ENCODE results near the gene MSN.
"Not testable (repeated sequence)": the region's sequence is repeated elsewhere in the genome, so short reads cannot be mapped to it uniquely, and the experiment has no call there.

The MSN gene

GRCh38 chrX:65667503-65668376 lies at the start of gene MSN:
Gene MSN, plus strand, starts transcription at chrX:65667654. Its CDS starts 188 bp downstream, at chrX:65667842.
- H3K9ac ChIP-seq = peak within 1 kb of the TSS; percentile 46
- peak within 1 kb of the TSS; percentile 65 for H3K4me3 ChIP-seq (ENCODE audit: low read depth, low read length)
- peak within 1 kb of the TSS; percentile 82 for H2AFZ ChIP-seq
- H3K27ac ChIP-seq = peak within 1 kb of the TSS; percentile 67
- H3K27me3 ChIP-seq (ENCODE audit: control insufficient read depth, insufficient read depth, low read length) = no peaks in the 10 kb centered on the region
- H3K79me2 ChIP-seq = peaks cover 7% of the 10 kb centered on the region
- H3K4me2 ChIP-seq (ENCODE audit: low read length) = peak within 1 kb of the TSS; percentile 69
- H3K4me1 ChIP-seq = no peaks in the 10 kb centered on the region
- TF ChIP-seq, protein P1, sequence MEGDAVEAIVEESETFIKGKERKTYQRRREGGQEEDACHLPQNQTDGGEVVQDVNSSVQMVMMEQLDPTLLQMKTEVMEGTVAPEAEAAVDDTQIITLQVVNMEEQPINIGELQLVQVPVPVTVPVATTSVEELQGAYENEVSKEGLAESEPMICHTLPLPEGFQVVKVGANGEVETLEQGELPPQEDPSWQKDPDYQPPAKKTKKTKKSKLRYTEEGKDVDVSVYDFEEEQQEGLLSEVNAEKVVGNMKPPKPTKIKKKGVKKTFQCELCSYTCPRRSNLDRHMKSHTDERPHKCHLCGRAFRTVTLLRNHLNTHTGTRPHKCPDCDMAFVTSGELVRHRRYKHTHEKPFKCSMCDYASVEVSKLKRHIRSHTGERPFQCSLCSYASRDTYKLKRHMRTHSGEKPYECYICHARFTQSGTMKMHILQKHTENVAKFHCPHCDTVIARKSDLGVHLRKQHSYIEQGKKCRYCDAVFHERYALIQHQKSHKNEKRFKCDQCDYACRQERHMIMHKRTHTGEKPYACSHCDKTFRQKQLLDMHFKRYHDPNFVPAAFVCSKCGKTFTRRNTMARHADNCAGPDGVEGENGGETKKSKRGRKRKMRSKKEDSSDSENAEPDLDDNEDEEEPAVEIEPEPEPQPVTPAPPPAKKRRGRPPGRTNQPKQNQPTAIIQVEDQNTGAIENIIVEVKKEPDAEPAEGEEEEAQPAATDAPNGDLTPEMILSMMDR (IDR thresholded peaks at IDR 0.05) = no peak
- H3K9me3 ChIP-seq (ENCODE audit: control insufficient read depth, low read length) = no peaks in the 10 kb centered on the region
- no peaks in the 10 kb centered on the region for H3K36me3 ChIP-seq (ENCODE audit: control insufficient read depth, insufficient read depth, low read length)

DNA sequence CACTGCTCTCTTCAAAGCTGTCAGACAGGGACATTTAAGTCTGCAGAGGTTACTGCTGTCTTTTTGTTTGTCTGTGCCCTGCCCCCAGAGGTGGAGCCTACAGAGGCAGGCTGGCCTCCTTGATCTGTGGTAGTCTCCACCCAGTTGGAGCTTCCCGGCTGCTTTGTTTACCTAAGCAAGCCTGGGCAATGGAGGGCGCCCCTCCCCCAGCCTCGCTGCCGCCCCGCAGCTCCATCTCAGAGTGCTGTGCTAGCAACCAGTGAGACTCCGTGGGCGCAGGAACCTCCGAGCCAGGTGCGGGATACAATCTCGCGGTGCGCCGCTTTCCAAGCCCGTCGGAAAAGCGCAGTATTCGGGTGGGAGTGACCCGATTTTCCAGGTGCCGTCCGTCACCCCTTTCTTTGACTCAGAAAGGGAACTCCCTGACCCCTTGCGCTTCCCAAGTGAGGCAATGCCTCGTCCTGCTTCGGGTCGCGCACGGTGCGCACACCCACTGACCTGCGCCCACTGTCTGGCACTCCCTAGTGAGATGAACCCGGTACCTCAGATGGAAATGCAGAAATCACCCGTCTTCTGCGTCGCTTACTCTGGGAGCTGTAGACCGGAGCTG lies 47.3 kb upstream of the MSN start:
- not testable (repeated sequence) for H3K4me3 ChIP-seq (ENCODE audit: low read depth, low read length); H3K4me1 ChIP-seq; H3K36me3 ChIP-seq (ENCODE audit: control insufficient read depth, insufficient read depth, low read length); H3K9me3 ChIP-seq (ENCODE audit: control insufficient read depth, low read length); H2AFZ ChIP-seq; H3K9ac ChIP-seq; H3K4me2 ChIP-seq (ENCODE audit: low read length); H3K27ac ChIP-seq; H3K27me3 ChIP-seq (ENCODE audit: control insufficient read depth, insufficient read depth, low read length); H3K79me2 ChIP-seq

DNA sequence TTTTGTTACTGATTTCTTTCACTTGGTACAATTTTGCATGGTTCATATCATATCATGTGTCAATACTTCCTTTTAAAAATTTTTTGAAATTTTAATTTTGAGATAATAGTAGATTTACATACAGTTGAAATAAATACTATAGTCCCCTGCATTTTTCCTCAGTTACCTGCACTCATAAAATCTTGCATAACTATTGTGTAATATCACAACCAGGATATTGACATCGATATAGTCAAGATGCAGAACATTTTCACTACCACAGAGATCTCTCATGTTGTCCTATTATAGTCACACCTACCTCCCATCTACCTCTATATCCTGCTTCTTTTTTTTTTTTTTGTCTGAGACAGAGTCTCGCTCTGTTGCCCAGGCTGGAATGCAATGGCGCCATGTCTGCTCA lies 36.7 kb upstream of the MSN start:
- Histone ChIP-seq H2AFZ (no peak overlapping the region), H3K27me3 (ENCODE audit: control insufficient read depth, insufficient read depth, low read length) (no peaks in the 10 kb centered on the region), H3K9ac (no peak overlapping the region), H3K36me3 (ENCODE audit: control insufficient read depth, insufficient read depth, low read length) (no peaks in the 10 kb centered on the region), H3K4me2 (ENCODE audit: low read length) (no peak overlapping the region), H3K4me1 (no peaks in the 10 kb centered on the region), H3K9me3 (ENCODE audit: control insufficient read depth, low read length) (no peaks in the 10 kb centered on the region), H3K4me3 (ENCODE audit: low read depth, low read length) (no peak overlapping the region), H3K79me2 (no peaks in the 10 kb centered on the region), H3K27ac (no peak overlapping the region)
- TF ChIP-seq, protein P1 (IDR thresholded peaks at IDR 0.05) = no peak

- no peaks in the 10 kb centered on the region for H3K79me2 ChIP-seq
- no peaks in the 10 kb centered on the region for H3K36me3 ChIP-seq (ENCODE audit: control insufficient read depth, insufficient read depth, low read length)
- TF ChIP-seq, protein P1 (IDR thresholded peaks at IDR 0.05) = no peak
- no peak overlapping the region for H3K27ac ChIP-seq
- H3K4me3 ChIP-seq (ENCODE audit: low read depth, low read length) = no peak overlapping the region
- H3K9ac ChIP-seq = no peak overlapping the region
- H3K4me2 ChIP-seq (ENCODE audit: low read length) = no peak overlapping the region
- H3K9me3 ChIP-seq (ENCODE audit: control insufficient read depth, low read length) = no peaks in the 10 kb centered on the region
- no peaks in the 10 kb centered on the region for H3K4me1 ChIP-seq
- no peaks in the 10 kb centered on the region for H3K27me3 ChIP-seq (ENCODE audit: control insufficient read depth, insufficient read depth, low read length)
- no peak overlapping the region for H2AFZ ChIP-seq
Observed at GRCh38 chrX:65633826-65634225, 33.6 kb upstream of the MSN start.

DNA sequence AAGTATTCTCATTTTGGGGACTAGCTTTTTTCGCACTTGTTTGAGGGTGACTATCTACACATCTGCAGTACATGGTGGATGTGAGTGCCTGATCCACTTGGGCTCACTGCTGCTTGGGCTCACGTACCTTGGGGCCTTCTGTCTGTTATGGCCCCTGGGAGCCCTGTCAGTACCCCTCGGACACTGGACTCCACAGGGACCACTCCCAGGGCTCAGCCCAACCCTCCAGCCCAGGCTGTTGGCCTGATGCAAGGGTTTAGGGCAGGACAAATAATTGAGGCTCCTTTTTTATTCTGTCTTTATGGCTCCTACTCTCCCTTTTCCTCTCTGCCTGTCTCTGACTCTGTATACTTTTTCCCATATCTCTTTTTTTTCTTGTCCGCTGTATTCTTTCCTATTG lies 32.7 kb upstream of the MSN start:
- Histone ChIP-seq H3K9ac (no peak overlapping the region), H3K27me3 (ENCODE audit: control insufficient read depth, insufficient read depth, low read length) (no peaks in the 10 kb centered on the region), H3K27ac (no peak overlapping the region), H2AFZ (no peak overlapping the region), H3K4me1 (no peaks in the 10 kb centered on the region), H3K36me3 (ENCODE audit: control insufficient read depth, insufficient read depth, low read length) (no peaks in the 10 kb centered on the region), H3K4me2 (ENCODE audit: low read length) (no peak overlapping the region), H3K4me3 (ENCODE audit: low read depth, low read length) (no peak overlapping the region), H3K9me3 (ENCODE audit: control insufficient read depth, low read length) (no peaks in the 10 kb centered on the region), H3K79me2 (no peaks in the 10 kb centered on the region)
- TF ChIP-seq, protein P1 (IDR thresholded peaks at IDR 0.05) = no peak
